Activated naive CD8-positive, alpha-beta T cell (primary cell): ENCODE data around the gene OR5T1.

Experiments
- H3K27ac Mint-ChIP-seq: one replicate; pipeline ENCODE4 v1.8.0; 2021; ENCODE audit warnings: mixed read lengths
- H3K27me3 Mint-ChIP-seq: one replicate; pipeline ENCODE4 v1.8.0; 2021; ENCODE audit warnings: mixed read lengths
- H3K36me3 Mint-ChIP-seq: one replicate; pipeline ENCODE4 v1.8.0; 2021; ENCODE audit warnings: mixed read lengths
- H3K4me1 Mint-ChIP-seq: one replicate; pipeline ENCODE4 v1.8.0; 2021; ENCODE audit warnings: low read depth, mixed read lengths
- H3K4me3 Mint-ChIP-seq: one replicate; pipeline ENCODE4 v1.8.0; 2021; ENCODE audit warnings: mild to moderate bottlenecking, mixed read lengths
- H3K9me3 Mint-ChIP-seq: one replicate; pipeline ENCODE4 v1.8.0; 2021; ENCODE audit warnings: low read depth, mixed read lengths

Gene OR5T1

GRCh38 chr11:56273854-56274253 is at the start of gene OR5T1:
Gene OR5T1 (plus strand): TSS chr11:56274154. CDS start chr11:56275639, 1,485 bp downstream.
- H3K4me3 Mint-ChIP-seq, result no peak within 1 kb of the TSS
- H3K9me3 Mint-ChIP-seq, result peaks cover 34% of the 10 kb centered on the region
- H3K27ac Mint-ChIP-seq, result no peak within 1 kb of the TSS
- H3K27me3 Mint-ChIP-seq, result no peaks in the 10 kb centered on the region
- no peaks in the 10 kb centered on the region for H3K4me1 Mint-ChIP-seq
- no peaks in the 10 kb centered on the region for H3K36me3 Mint-ChIP-seq

- Mint-ChIP-seq H3K4me1 (no peaks in the 10 kb centered on the region), H3K27ac (no peak within 1 kb of the TSS), H3K27me3 (no peaks in the 10 kb centered on the region), H3K9me3 (peaks cover 8% of the 10 kb centered on the region), H3K36me3 (no peaks in the 10 kb centered on the region), H3K4me3 (no peak within 1 kb of the TSS)
These were observed 39.8 kb upstream of the OR5T1 start, which contains the start of gene OR5T2 for GRCh38 chr11:56234155-56234554. Gene OR5T2 (minus strand): TSS chr11:56234255. CDS start chr11:56233062, 1,193 bp downstream.

GRCh38 chr11:56251954-56252353 is 22.0 kb upstream of the OR5T1 start, which contains the start of gene OR5T3:
Gene OR5T3 (plus strand): TSS chr11:56252254. CDS start chr11:56252254, 0 bp downstream.
- no peaks in the 10 kb centered on the region for H3K36me3 Mint-ChIP-seq
- no peaks in the 10 kb centered on the region for H3K27me3 Mint-ChIP-seq
- no peak within 1 kb of the TSS for H3K4me3 Mint-ChIP-seq
- no peaks in the 10 kb centered on the region for H3K4me1 Mint-ChIP-seq
- H3K9me3 Mint-ChIP-seq, result peaks cover 6% of the 10 kb centered on the region
- no peak within 1 kb of the TSS for H3K27ac Mint-ChIP-seq

- no peak overlapping the region for H3K4me3 Mint-ChIP-seq
- no peak overlapping the region for H3K27ac Mint-ChIP-seq
- peaks cover 33% of the 10 kb centered on the region for H3K9me3 Mint-ChIP-seq
These were observed 2.9 kb upstream of the OR5T1 start for GRCh38 chr11:56271092-56271491.

GRCh38 chr11:56292154-56292553 is 18.2 kb downstream of the OR5T1 start, which contains the start of gene OR8H1:
Gene OR8H1 (minus strand): TSS chr11:56292254. CDS start chr11:56291062, 1,192 bp downstream.
- no peaks in the 10 kb centered on the region for H3K27me3 Mint-ChIP-seq
- no peaks in the 10 kb centered on the region for H3K4me1 Mint-ChIP-seq
- no peaks in the 10 kb centered on the region for H3K9me3 Mint-ChIP-seq
- no peak within 1 kb of the TSS for H3K4me3 Mint-ChIP-seq
- H3K36me3 Mint-ChIP-seq, result no peaks in the 10 kb centered on the region
- no peak within 1 kb of the TSS for H3K27ac Mint-ChIP-seq

More at GRCh38 chr11:56271092-56271491, 2.9 kb upstream of the OR5T1 start:
- Mint-ChIP-seq H3K36me3 (no peaks in the 10 kb centered on the region), H3K4me1 (no peaks in the 10 kb centered on the region), H3K27me3 (no peaks in the 10 kb centered on the region)

- H3K27ac Mint-ChIP-seq, result no peak overlapping the region
These were observed 22.9 kb downstream of the OR5T1 start for GRCh38 chr11:56296898-56297297.

GRCh38 chr11:56307836-56308235 is 33.9 kb downstream of the OR5T1 start:
- Mint-ChIP-seq H3K9me3 (peaks cover 34% of the 10 kb centered on the region), H3K36me3 (no peaks in the 10 kb centered on the region), H3K4me3 (no peak overlapping the region), H3K27ac (no peak overlapping the region), H3K27me3 (no peaks in the 10 kb centered on the region), H3K4me1 (no peaks in the 10 kb centered on the region)

More at GRCh38 chr11:56296898-56297297, 22.9 kb downstream of the OR5T1 start:
- H3K4me3 Mint-ChIP-seq, result no peak overlapping the region
- H3K4me1 Mint-ChIP-seq, result no peaks in the 10 kb centered on the region
- H3K9me3 Mint-ChIP-seq, result no peaks in the 10 kb centered on the region
- H3K36me3 Mint-ChIP-seq, result no peaks in the 10 kb centered on the region
- H3K27me3 Mint-ChIP-seq, result no peaks in the 10 kb centered on the region

GRCh38 chr11:56314844-56315243 is 40.9 kb downstream of the OR5T1 start, which contains the start of gene OR8K3:
Gene OR8K3 (plus strand): TSS chr11:56315144. CDS start chr11:56318307, 3,163 bp downstream.
- H3K36me3 Mint-ChIP-seq, result no peaks in the 10 kb centered on the region
- H3K4me1 Mint-ChIP-seq, result no peaks in the 10 kb centered on the region
- no peak within 1 kb of the TSS for H3K4me3 Mint-ChIP-seq
- no peak within 1 kb of the TSS for H3K27ac Mint-ChIP-seq
- H3K9me3 Mint-ChIP-seq, result peaks cover 11% of the 10 kb centered on the region
- H3K27me3 Mint-ChIP-seq, result no peaks in the 10 kb centered on the region
